H1 (cell line): ENCODE data around the gene KRT7.

Source experiments
- CEBPB ChIP-seq: IDR thresholded peaks from 2 replicates; pipeline ENCODE4 v1.6.1; 2012; ENCODE audit warnings: low read depth, low read length
- CHD1 ChIP-seq: IDR thresholded peaks from 2 replicates; pipeline ENCODE4 v1.6.1; 2012; ENCODE audit warnings: low read depth, low read length, improper control_type of control experiment
- CREB1 ChIP-seq: IDR thresholded peaks from 2 replicates; pipeline ENCODE4 v1.6.1; 2012; ENCODE audit warnings: inconsistent platforms
- CTCF ChIP-seq, 3 experiments: IDR thresholded peaks; 1 replicate in 2 of 3; 2 replicates in 1 of 3; pipeline versions ENCODE4 v1.5.1 to v1.6.1; 2011; ENCODE audit warnings: low read length in 3 of 3, mild to moderate bottlenecking in 3 of 3, inconsistent platforms in 2 of 3, low read depth in 1 of 3, moderate library complexity in 1 of 3; ENCODE audit not compliant: insufficient read depth in 1 of 3; ENCODE audit errors: control extremely low read depth in 1 of 3
- EGR1 ChIP-seq: IDR thresholded peaks from 2 replicates; pipeline ENCODE4 v1.6.1; 2011; ENCODE audit warnings: low read depth, low read length, borderline replicate concordance
- EZH2 ChIP-seq: fragments of 200-600 bp; sonication (generic); IDR thresholded peaks from 2 replicates; pipeline ENCODE4 v1.7.1; 2012; ENCODE audit warnings: low read depth, mild to moderate bottlenecking, moderate library complexity, low read length, inconsistent platforms; ENCODE audit not compliant: severe bottlenecking
- JUN ChIP-seq: IDR thresholded peaks from 2 replicates; pipeline ENCODE4 v1.6.1; 2011; ENCODE audit warnings: low read depth, mild to moderate bottlenecking, improper control_type of control experiment, low read length
- JUND ChIP-seq: IDR thresholded peaks from 2 replicates; pipeline ENCODE4 v1.6.1; 2011; ENCODE audit warnings: mild to moderate bottlenecking, improper control_type of control experiment, low read length
- KDM1A ChIP-seq: fragments of 200-600, 300-600 bp; sonication (generic); IDR thresholded peaks from 2 replicates; pipeline ENCODE4 v1.7.1; 2016; ENCODE audit warnings: mild to moderate bottlenecking, low read length, borderline replicate concordance
- NRF1 ChIP-seq: IDR thresholded peaks from 2 replicates; pipeline ENCODE4 v1.6.1; 2011; ENCODE audit warnings: mild to moderate bottlenecking, low read depth, low read length, improper control_type of control experiment
- POLR2AphosphoS5 ChIP-seq: IDR thresholded peaks from 2 replicates; pipeline ENCODE4 v1.6.1; 2011; ENCODE audit warnings: low read depth, low read length
- RFX5 ChIP-seq: IDR thresholded peaks from 2 replicates; pipeline ENCODE4 v1.6.1; 2011; ENCODE audit warnings: low read depth, low read length, improper control_type of control experiment, borderline replicate concordance
- TAF1 ChIP-seq: IDR thresholded peaks from 2 replicates; pipeline ENCODE4 v1.6.1; 2011; ENCODE audit warnings: mild to moderate bottlenecking, low read depth, low read length
- TEAD4 ChIP-seq: IDR thresholded peaks from 2 replicates; pipeline ENCODE4 v1.6.1; 2012; ENCODE audit warnings: low read depth, low read length, inconsistent platforms, mixed read lengths

GRCh38 chr12:52187640-52188039, 45.4 kb upstream of the KRT7 start:
- TF ChIP-seq TEAD4, result no peak
- no peak for TF ChIP-seq CHD1
- TF ChIP-seq CTCF (IDR thresholded peaks at IDR 0.05; ENCODE audit: control extremely low read depth in 1 of 3, insufficient read depth in 1 of 3, low read depth in 1 of 3, low read length in 3 of 3), result no peak
- TF ChIP-seq POLR2AphosphoS5, result no peak
- no peak for TF ChIP-seq JUN
- no peak for TF ChIP-seq CEBPB
- no peak for TF ChIP-seq EZH2
- peak; percentile 89; the same call in 1 of the 2 replicates for TF ChIP-seq KDM1A
- TF ChIP-seq NRF1, result no peak
- TF ChIP-seq JUND, result no peak
- TF ChIP-seq RFX5, result no peak
- TF ChIP-seq CREB1, result no peak
- no peak for TF ChIP-seq EGR1
- no peak for TF ChIP-seq TAF1
